ENCODE data around the gene GPR132. TPM values are rescaled to one million over a fixed set of nuclear protein-coding genes. Genes with fewer than 3 reads are reported as not detected.

Gene GPR132
- total and polyA plus RNA-seq, 4 donors, result 2.3 to 19.5 (median 5.7) TPM

DNA sequence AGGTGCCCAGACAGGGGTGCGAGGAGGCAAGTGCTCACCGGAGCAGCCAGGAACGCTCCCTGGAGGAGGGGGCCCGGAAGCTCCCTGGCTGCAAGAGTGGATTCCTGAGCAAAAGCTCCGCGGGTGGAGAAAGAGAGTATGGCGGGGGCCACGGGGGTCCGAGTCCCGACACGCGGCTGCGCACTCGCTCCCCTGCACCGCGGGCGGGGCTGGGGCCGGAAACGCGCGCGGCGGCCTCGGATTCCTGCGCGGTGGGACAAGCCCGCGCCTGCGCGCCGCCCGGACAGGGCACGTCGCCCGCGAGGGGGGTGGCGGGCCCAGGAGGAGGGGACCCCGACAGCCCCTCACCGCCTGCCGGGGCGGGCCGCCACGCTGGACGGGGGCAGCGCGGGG is 27.8 kb upstream of the GPR132 start:
- Histone ChIP-seq H3K9me3 (ENCODE audit: control insufficient read depth in 4 of 4, insufficient read depth in 3 of 4, low read length in 3 of 4) (no peaks in the 10 kb centered on the region), H3K4me3 (peak overlapping the region; percentile 18), H3K9ac (ENCODE audit: insufficient read depth in 1 of 2, low read length in 2 of 2) (no peak overlapping the region), H3K27ac (ENCODE audit: low read depth in 1 of 2, low read length in 1 of 2) (peak overlapping the region; percentile 67 to 86), H3K27me3 (ENCODE audit: control insufficient read depth in 3 of 3, insufficient read depth in 3 of 3, low read length in 2 of 3) (no peaks in the 10 kb centered on the region), H3K36me3 (ENCODE audit: control insufficient read depth in 4 of 4, insufficient read depth in 4 of 4, low read length in 4 of 4) (no peaks in the 10 kb centered on the region), H3K4me1 (ENCODE audit: control insufficient read depth in 5 of 5, insufficient read depth in 5 of 5, low read length in 5 of 5) (peaks cover 0 to 30% (median 12%) of the 10 kb centered on the region in 5 donors)
- 3% methylated on average over 36 to 46 of the region's 46 CpGs for WGBS, 2 donors
- ATAC-seq (ENCODE audit: insufficient read depth, low FRiP score), result no peak
- peak; percentile 78 to 92 (median 86) for DNase-seq
- TF ChIP-seq, protein P1, sequence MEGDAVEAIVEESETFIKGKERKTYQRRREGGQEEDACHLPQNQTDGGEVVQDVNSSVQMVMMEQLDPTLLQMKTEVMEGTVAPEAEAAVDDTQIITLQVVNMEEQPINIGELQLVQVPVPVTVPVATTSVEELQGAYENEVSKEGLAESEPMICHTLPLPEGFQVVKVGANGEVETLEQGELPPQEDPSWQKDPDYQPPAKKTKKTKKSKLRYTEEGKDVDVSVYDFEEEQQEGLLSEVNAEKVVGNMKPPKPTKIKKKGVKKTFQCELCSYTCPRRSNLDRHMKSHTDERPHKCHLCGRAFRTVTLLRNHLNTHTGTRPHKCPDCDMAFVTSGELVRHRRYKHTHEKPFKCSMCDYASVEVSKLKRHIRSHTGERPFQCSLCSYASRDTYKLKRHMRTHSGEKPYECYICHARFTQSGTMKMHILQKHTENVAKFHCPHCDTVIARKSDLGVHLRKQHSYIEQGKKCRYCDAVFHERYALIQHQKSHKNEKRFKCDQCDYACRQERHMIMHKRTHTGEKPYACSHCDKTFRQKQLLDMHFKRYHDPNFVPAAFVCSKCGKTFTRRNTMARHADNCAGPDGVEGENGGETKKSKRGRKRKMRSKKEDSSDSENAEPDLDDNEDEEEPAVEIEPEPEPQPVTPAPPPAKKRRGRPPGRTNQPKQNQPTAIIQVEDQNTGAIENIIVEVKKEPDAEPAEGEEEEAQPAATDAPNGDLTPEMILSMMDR (IDR thresholded peaks at IDR 0.05; ENCODE audit: control extremely low read depth, extremely low read depth), result no peak

DNA sequence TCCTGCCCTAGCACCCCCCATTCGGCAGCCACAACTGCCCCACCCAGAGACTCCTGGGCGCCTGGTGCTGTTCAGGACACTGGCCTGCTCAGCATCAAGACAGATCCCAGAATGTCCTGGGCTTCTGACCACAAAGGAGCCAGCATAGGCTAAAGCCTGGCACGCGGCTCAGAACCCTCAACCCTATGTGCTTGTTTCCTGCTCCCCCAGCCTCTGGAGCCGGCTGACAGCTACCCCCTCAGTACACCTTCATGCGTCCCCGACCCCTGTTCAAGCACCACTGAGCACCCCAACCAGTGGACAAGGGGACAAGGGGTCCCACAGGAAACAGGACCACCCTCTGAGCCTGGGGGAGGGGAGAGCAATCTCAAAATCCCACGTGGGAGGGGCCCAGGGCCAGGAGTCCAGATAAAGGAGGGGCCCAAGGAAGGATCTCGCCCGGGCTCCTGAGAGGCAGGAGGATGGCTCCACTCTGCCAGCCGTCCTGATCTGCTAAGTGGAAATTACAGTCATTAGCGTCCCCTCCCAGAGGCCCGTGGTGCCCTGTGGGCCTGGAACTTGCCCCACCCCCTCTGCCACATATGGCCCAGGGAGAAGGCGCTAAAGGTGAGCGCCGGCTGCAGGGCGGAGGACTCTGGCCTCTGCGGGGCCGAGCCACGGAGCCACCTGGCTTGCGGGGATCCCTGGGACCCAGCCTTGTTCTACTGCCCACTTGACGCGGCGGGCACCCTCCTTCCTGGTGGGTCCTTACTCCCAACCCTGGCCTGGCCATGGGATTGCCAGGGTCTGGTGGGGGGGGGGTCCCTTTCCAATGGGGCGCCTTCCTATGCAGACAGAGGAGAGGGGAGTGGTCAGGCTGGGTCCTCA is 27.2 kb upstream of the GPR132 start:
- H3K9ac ChIP-seq (ENCODE audit: insufficient read depth in 1 of 2, low read length in 2 of 2), result peak overlapping the region in 1 of 2 donors; percentile 13
- peaks cover 0 to 35% (median 15%) of the 10 kb centered on the region in 5 donors for H3K4me1 ChIP-seq (ENCODE audit: control insufficient read depth in 5 of 5, insufficient read depth in 5 of 5, low read length in 5 of 5)
- H3K27me3 ChIP-seq (ENCODE audit: control insufficient read depth in 3 of 3, insufficient read depth in 3 of 3, low read length in 2 of 3), result no peaks in the 10 kb centered on the region

GRCh38 chr14:105091517-105092170 is 26.4 kb upstream of the GPR132 start:
- peaks cover 0 to 39% (median 15%) of the 10 kb centered on the region in 5 donors for H3K4me1 ChIP-seq (ENCODE audit: control insufficient read depth in 5 of 5, insufficient read depth in 5 of 5, low read length in 5 of 5)
- ATAC-seq (ENCODE audit: insufficient read depth, low FRiP score) (peak; percentile 30), DNase-seq (peak in 1 of 3 donors; percentile 43)
- peak overlapping the region; percentile 70 to 86 for H3K27ac ChIP-seq (ENCODE audit: low read depth in 1 of 2, low read length in 1 of 2)
- H3K4me3 ChIP-seq, result no peak overlapping the region
- peak overlapping the region in 1 of 2 donors; percentile 13 for H3K9ac ChIP-seq (ENCODE audit: insufficient read depth in 1 of 2, low read length in 2 of 2)
- H3K9me3 ChIP-seq (ENCODE audit: control insufficient read depth in 4 of 4, insufficient read depth in 3 of 4, low read length in 3 of 4), result no peaks in the 10 kb centered on the region
- H3K36me3 ChIP-seq (ENCODE audit: control insufficient read depth in 4 of 4, insufficient read depth in 4 of 4, low read length in 4 of 4), result no peaks in the 10 kb centered on the region
- TF ChIP-seq, protein P1 (IDR thresholded peaks at IDR 0.05; ENCODE audit: control extremely low read depth, extremely low read depth), result no peak
- H3K27me3 ChIP-seq (ENCODE audit: control insufficient read depth in 3 of 3, insufficient read depth in 3 of 3, low read length in 2 of 3), result no peaks in the 10 kb centered on the region
- 39 to 59% methylated on average over 19 of the region's 19 CpGs for WGBS, 2 donors

More for the DNA sequence above, 27.2 kb upstream of the GPR132 start:
- peak in 2 of 3 donors; percentile 26 to 39 for DNase-seq
- no peaks in the 10 kb centered on the region for H3K9me3 ChIP-seq (ENCODE audit: control insufficient read depth in 4 of 4, insufficient read depth in 3 of 4, low read length in 3 of 4)
- TF ChIP-seq, protein P1 (IDR thresholded peaks at IDR 0.05; ENCODE audit: control extremely low read depth, extremely low read depth), result no peak
- no peak for ATAC-seq (ENCODE audit: insufficient read depth, low FRiP score)
- H3K36me3 ChIP-seq (ENCODE audit: control insufficient read depth in 4 of 4, insufficient read depth in 4 of 4, low read length in 4 of 4), result no peaks in the 10 kb centered on the region
- peak overlapping the region; percentile 18 for H3K4me3 ChIP-seq
- 43 to 63% methylated on average over 25 of the region's 25 CpGs for WGBS, 2 donors
- peak overlapping the region; percentile 70 to 86 for H3K27ac ChIP-seq (ENCODE audit: low read depth in 1 of 2, low read length in 1 of 2)

All from lung (tissue), 12 donors.